HCT116 (cell line): ENCODE data around the gene EHD4.

Experiments used
- CBX3 ChIP-seq: IDR thresholded peaks from 2 replicates; pipeline ENCODE4 v1.6.1; 2012; ENCODE audit warnings: low read depth
- EZH2 ChIP-seq: fragments of 200-600 bp; sonication (generic); IDR thresholded peaks from 2 replicates; pipeline ENCODE4 v1.6.1; 2017; ENCODE audit warnings: antibody characterized with exemption, mixed run types
- JUND ChIP-seq: IDR thresholded peaks from 2 replicates; pipeline ENCODE4 v1.6.1; 2012
- POLR2A ChIP-seq: IDR thresholded peaks from 2 replicates; pipeline ENCODE4 v1.7.0; 2011; ENCODE audit warnings: borderline replicate concordance; ENCODE audit not compliant: insufficient read depth, insufficient read length; ENCODE audit errors: extremely low read depth
- POLR2AphosphoS5 ChIP-seq: IDR thresholded peaks from 2 replicates; pipeline ENCODE4 v1.6.1; 2011; ENCODE audit warnings: mild to moderate bottlenecking, low read depth, low read length, moderate library complexity
- RAD21 ChIP-seq: IDR thresholded peaks from 2 replicates; pipeline ENCODE4 v1.6.1; 2012; ENCODE audit warnings: low read depth, mild to moderate bottlenecking
- SP1 ChIP-seq: IDR thresholded peaks from 2 replicates; pipeline ENCODE4 v1.6.1; 2012; ENCODE audit warnings: low read depth
- TCF7L2 ChIP-seq: IDR thresholded peaks from 2 replicates; pipeline ENCODE4 v1.7.0; 2011; ENCODE audit warnings: borderline replicate concordance, inconsistent platforms; ENCODE audit not compliant: insufficient read depth, insufficient read length; ENCODE audit errors: extremely low read depth
- YY1 ChIP-seq: IDR thresholded peaks from 2 replicates; pipeline ENCODE4 v1.6.1; 2011; ENCODE audit warnings: low read length, low read depth, moderate library complexity, mild to moderate bottlenecking; ENCODE audit not compliant: insufficient replicate concordance; ENCODE audit errors: extremely low read depth
- TF ChIP-seq, protein P1 (sequence below), 3 experiments: fragments of 200-600 bp in 1 of 3; sonication (generic) in 1 of 3; IDR thresholded peaks in 2 of 3; conservative IDR thresholded peaks in 1 of 3; 2 replicates each; pipeline ENCODE4 v1.5.1; 2012 to 2017; ENCODE audit warnings: low read depth in 2 of 3, low read length in 2 of 3, antibody characterized with exemption in 1 of 3, borderline replicate concordance in 1 of 3, control low read depth in 1 of 3, mild to moderate bottlenecking in 1 of 3, mixed read lengths in 1 of 3, mixed run types in 1 of 3, moderate library complexity in 1 of 3; ENCODE audit not compliant: insufficient read depth in 1 of 3
- TF ChIP-seq, protein P2 (sequence below): IDR thresholded peaks from 2 replicates; pipeline ENCODE4 v1.6.1; 2012; ENCODE audit warnings: low read depth
- TF ChIP-seq, protein P3 (sequence below): IDR thresholded peaks from 2 replicates; pipeline ENCODE4 v1.6.1; 2012

DNA sequence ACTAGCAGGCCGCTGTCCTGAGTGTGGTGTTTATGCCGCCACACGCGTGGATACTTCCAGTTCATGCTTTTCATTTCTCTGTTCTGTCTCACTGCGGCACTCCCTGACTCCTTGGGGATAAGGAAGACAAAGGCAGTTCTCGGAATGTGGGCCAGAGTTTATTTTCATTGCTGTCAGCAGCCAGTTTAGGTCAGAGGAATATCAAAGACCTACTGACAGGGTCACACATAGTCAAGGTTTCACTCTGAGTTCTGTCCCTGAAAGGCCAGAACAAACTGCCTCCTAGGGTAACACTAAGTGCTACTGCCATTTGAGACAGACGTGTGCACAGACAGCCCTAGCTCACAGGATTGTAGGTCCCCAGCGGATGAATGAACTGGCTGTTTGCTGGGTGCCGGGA is 51.2 kb downstream of the EHD4 start:
- TF ChIP-seq, protein P1, sequence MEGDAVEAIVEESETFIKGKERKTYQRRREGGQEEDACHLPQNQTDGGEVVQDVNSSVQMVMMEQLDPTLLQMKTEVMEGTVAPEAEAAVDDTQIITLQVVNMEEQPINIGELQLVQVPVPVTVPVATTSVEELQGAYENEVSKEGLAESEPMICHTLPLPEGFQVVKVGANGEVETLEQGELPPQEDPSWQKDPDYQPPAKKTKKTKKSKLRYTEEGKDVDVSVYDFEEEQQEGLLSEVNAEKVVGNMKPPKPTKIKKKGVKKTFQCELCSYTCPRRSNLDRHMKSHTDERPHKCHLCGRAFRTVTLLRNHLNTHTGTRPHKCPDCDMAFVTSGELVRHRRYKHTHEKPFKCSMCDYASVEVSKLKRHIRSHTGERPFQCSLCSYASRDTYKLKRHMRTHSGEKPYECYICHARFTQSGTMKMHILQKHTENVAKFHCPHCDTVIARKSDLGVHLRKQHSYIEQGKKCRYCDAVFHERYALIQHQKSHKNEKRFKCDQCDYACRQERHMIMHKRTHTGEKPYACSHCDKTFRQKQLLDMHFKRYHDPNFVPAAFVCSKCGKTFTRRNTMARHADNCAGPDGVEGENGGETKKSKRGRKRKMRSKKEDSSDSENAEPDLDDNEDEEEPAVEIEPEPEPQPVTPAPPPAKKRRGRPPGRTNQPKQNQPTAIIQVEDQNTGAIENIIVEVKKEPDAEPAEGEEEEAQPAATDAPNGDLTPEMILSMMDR (IDR thresholded peaks at IDR 0.05 in 2 of 3, conservative IDR thresholded peaks at IDR 0.05 in 1 of 3; ENCODE audit: borderline replicate concordance in 1 of 3, insufficient read depth in 1 of 3, low read depth in 2 of 3, low read length in 2 of 3), result no peak
- TF ChIP-seq POLR2AphosphoS5 (no peak), POLR2A (no peak), EZH2 (no peak), CBX3 (no peak), RAD21 (no peak), SP1 (no peak), JUND (no peak), TCF7L2 (no peak), YY1 (no peak)
- TF ChIP-seq, protein P2, sequence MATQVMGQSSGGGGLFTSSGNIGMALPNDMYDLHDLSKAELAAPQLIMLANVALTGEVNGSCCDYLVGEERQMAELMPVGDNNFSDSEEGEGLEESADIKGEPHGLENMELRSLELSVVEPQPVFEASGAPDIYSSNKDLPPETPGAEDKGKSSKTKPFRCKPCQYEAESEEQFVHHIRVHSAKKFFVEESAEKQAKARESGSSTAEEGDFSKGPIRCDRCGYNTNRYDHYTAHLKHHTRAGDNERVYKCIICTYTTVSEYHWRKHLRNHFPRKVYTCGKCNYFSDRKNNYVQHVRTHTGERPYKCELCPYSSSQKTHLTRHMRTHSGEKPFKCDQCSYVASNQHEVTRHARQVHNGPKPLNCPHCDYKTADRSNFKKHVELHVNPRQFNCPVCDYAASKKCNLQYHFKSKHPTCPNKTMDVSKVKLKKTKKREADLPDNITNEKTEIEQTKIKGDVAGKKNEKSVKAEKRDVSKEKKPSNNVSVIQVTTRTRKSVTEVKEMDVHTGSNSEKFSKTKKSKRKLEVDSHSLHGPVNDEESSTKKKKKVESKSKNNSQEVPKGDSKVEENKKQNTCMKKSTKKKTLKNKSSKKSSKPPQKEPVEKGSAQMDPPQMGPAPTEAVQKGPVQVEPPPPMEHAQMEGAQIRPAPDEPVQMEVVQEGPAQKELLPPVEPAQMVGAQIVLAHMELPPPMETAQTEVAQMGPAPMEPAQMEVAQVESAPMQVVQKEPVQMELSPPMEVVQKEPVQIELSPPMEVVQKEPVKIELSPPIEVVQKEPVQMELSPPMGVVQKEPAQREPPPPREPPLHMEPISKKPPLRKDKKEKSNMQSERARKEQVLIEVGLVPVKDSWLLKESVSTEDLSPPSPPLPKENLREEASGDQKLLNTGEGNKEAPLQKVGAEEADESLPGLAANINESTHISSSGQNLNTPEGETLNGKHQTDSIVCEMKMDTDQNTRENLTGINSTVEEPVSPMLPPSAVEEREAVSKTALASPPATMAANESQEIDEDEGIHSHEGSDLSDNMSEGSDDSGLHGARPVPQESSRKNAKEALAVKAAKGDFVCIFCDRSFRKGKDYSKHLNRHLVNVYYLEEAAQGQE, result no peak
- TF ChIP-seq, protein P3, sequence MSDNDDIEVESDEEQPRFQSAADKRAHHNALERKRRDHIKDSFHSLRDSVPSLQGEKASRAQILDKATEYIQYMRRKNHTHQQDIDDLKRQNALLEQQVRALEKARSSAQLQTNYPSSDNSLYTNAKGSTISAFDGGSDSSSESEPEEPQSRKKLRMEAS, result no peak
